ENCODE results near the gene CD96.
"Not testable (repeated sequence)": the region's sequence is repeated elsewhere in the genome, so short reads cannot be mapped to it uniquely, and the experiment has no call there.

CD96 gene

GRCh38 chr3:111541911-111542483 lies at the start of gene CD96:
Gene CD96, plus strand, starts transcription at chr3:111542197. Its CDS starts 52 bp downstream, at chr3:111542249.
- in situ Hi-C loops (cut with MboI; ENCODE audit: low sequenced_read_pairs), result no loop called here

GRCh38 chr3:111493276-111493675 lies 48.7 kb upstream of the CD96 start:
- in situ Hi-C loops (cut with MboI; ENCODE audit: low sequenced_read_pairs), result no loop called here

- in situ Hi-C loops (cut with MboI; ENCODE audit: low sequenced_read_pairs), result no loop called here
These were observed 45.0 kb upstream of the CD96 start for GRCh38 chr3:111496894-111497559.

GRCh38 chr3:111498022-111498421 lies 44.0 kb upstream of the CD96 start:
- in situ Hi-C loops (cut with MboI; ENCODE audit: low sequenced_read_pairs), result no loop called here

- in situ Hi-C loops (cut with MboI; ENCODE audit: low sequenced_read_pairs), result no loop called here
These were observed 35.6 kb upstream of the CD96 start for GRCh38 chr3:111506435-111506834.

- in situ Hi-C loops (cut with MboI; ENCODE audit: low sequenced_read_pairs), result no loop called here
These were observed 32.7 kb upstream of the CD96 start for GRCh38 chr3:111509308-111509707.

GRCh38 chr3:111517801-111518200 lies 24.2 kb upstream of the CD96 start:
- in situ Hi-C loops (cut with MboI; ENCODE audit: low sequenced_read_pairs), result no loop called here

GRCh38 chr3:111519178-111519855 lies 22.7 kb upstream of the CD96 start:
- in situ Hi-C loops (cut with MboI; ENCODE audit: low sequenced_read_pairs), result no loop called here

GRCh38 chr3:111521891-111522290 lies 20.1 kb upstream of the CD96 start:
- in situ Hi-C loops (cut with MboI; ENCODE audit: low sequenced_read_pairs), result no loop called here

GRCh38 chr3:111524486-111524885 lies 17.5 kb upstream of the CD96 start:
- in situ Hi-C loops (cut with MboI; ENCODE audit: low sequenced_read_pairs), result not testable (repeated sequence)

GRCh38 chr3:111531446-111531845 lies 10.6 kb upstream of the CD96 start:
- in situ Hi-C loops (cut with MboI; ENCODE audit: low sequenced_read_pairs), result no loop called here

GRCh38 chr3:111534701-111535100 lies 7.3 kb upstream of the CD96 start:
- in situ Hi-C loops (cut with MboI; ENCODE audit: low sequenced_read_pairs), result no loop called here

- in situ Hi-C loops (cut with MboI; ENCODE audit: low sequenced_read_pairs), result no loop called here
These were observed 3.9 kb upstream of the CD96 start for GRCh38 chr3:111538111-111538510.

GRCh38 chr3:111538681-111539083 lies 3.3 kb upstream of the CD96 start:
- in situ Hi-C loops (cut with MboI; ENCODE audit: low sequenced_read_pairs), result no loop called here

GRCh38 chr3:111539351-111540331 lies 2.4 kb upstream of the CD96 start:
- in situ Hi-C loops (cut with MboI; ENCODE audit: low sequenced_read_pairs), result no loop called here

GRCh38 chr3:111541391-111541790 lies 606 bp upstream of the CD96 start:
- in situ Hi-C loops (cut with MboI; ENCODE audit: low sequenced_read_pairs), result no loop called here

- in situ Hi-C loops (cut with MboI; ENCODE audit: low sequenced_read_pairs), result no loop called here
These were observed 759 bp downstream of the CD96 start for GRCh38 chr3:111542611-111543300.

- in situ Hi-C loops (cut with MboI; ENCODE audit: low sequenced_read_pairs), result no loop called here
These were observed 3.4 kb downstream of the CD96 start for GRCh38 chr3:111545349-111545748.

GRCh38 chr3:111547631-111548030 lies 5.6 kb downstream of the CD96 start:
- in situ Hi-C loops (cut with MboI; ENCODE audit: low sequenced_read_pairs), result no loop called here

GRCh38 chr3:111548092-111548491 lies 6.1 kb downstream of the CD96 start:
- in situ Hi-C loops (cut with MboI; ENCODE audit: low sequenced_read_pairs), result no loop called here
